22Rv1 (cell line): Measurements from ENCODE around the gene BMERB1.

ENCODE experiments used
- H3K27ac ChIP-seq: fragments of 450-650 bp; 2 replicates; pipeline ENCODE4 v1.5.1; 2017
- CTCF ChIP-seq: fragments of 450-650 bp; IDR thresholded peaks from 2 replicates; pipeline ENCODE4 v1.5.1; 2017; ENCODE audit warnings: mild to moderate bottlenecking
- ZFX ChIP-seq: fragments of 450-650 bp; IDR thresholded peaks from 2 replicates; pipeline ENCODE4 v1.6.1; 2017; ENCODE audit warnings: antibody characterized with exemption, borderline replicate concordance

Gene BMERB1

GRCh38 chr16:15483857-15484256 lies 49.5 kb downstream of the BMERB1 start:
- TF ChIP-seq ZFX, result no peak
- no peak for TF ChIP-seq CTCF
- H3K27ac ChIP-seq, result no peak overlapping the region

- TF ChIP-seq ZFX (no peak), CTCF (no peak)
- H3K27ac ChIP-seq, result no peak overlapping the region
Observed at GRCh38 chr16:15484662-15485061, 50.3 kb downstream of the BMERB1 start.

- no peak overlapping the region for H3K27ac ChIP-seq
- no peak for TF ChIP-seq ZFX
- TF ChIP-seq CTCF, result no peak
Observed at GRCh38 chr16:15485175-15485574, 50.8 kb downstream of the BMERB1 start.

GRCh38 chr16:15486661-15487060 lies 52.3 kb downstream of the BMERB1 start:
- H3K27ac ChIP-seq, result no peak overlapping the region
- TF ChIP-seq CTCF (no peak), ZFX (no peak)

- no peak for TF ChIP-seq ZFX
- no peak for TF ChIP-seq CTCF
- no peak overlapping the region for H3K27ac ChIP-seq
Observed at GRCh38 chr16:15487336-15488284, 53.2 kb downstream of the BMERB1 start.

- no peak overlapping the region for H3K27ac ChIP-seq
- TF ChIP-seq ZFX (no peak), CTCF (no peak)
Observed at GRCh38 chr16:15489016-15489415, 54.6 kb downstream of the BMERB1 start.

GRCh38 chr16:15490123-15490711 lies 55.8 kb downstream of the BMERB1 start:
- no peak overlapping the region for H3K27ac ChIP-seq
- TF ChIP-seq ZFX (no peak), CTCF (no peak)
